PC-3 (cell line): ENCODE measurements around the gene ANKRD11. TPM values are rescaled to one million over a fixed set of nuclear protein-coding genes. Genes with fewer than 3 reads are reported as not detected.
A peak's percentile ranks its signal among the peaks of the same experiment; 100 is the strongest.
"Not testable (repeated sequence)": the region's sequence is repeated elsewhere in the genome, so short reads cannot be mapped to it uniquely, and the experiment has no call there.

Source experiments
- ATAC-seq: fragments of 200-7000 bp; cut with Tn5 transposase; 2 replicates; pipeline ENCODE4 v1.9.1; 2020; ENCODE audit warnings: mild to moderate bottlenecking, moderate library complexity
- BruUV-seq: library from RNA; stranded (reverse); fragments of 400-500 nt; replicated peaks from 2 replicates; lab custom pipeline; 2021; lab: Mats Ljungman, UMichigan
- CTCF ChIA-PET: fragments of 300-600 bp; sonication (Branson Sonifier 250); formaldehyde crosslinking; loops from one replicate; lab custom pipeline; 2022; ENCODE audit warnings: antibody characterized with exemption; lab: Charles Lee
- POLR2A ChIA-PET: fragments of 300-600 bp; sonication (Branson Sonifier 250); formaldehyde crosslinking; loops from one replicate; lab custom pipeline; 2022; ENCODE audit warnings: antibody characterized with exemption; ENCODE audit not compliant: unreplicated experiment; lab: Charles Lee
- DNase-seq: peaks from one replicate; pipeline ENCODE4 v3.0.0-alpha.2; 2015
- H2AFZ ChIP-seq: fragments of 300-600 bp; sonication (generic); 2 replicates; pipeline ENCODE4 v1.6.0; 2016; ENCODE audit warnings: antibody characterized with exemption, low read length
- H3F3A ChIP-seq: fragments of 300-600 bp; sonication (generic); one replicate; pipeline ENCODE4 v1.6.0; 2017; ENCODE audit warnings: antibody characterized with exemption, low read length, control low read depth, mild to moderate bottlenecking; ENCODE audit not compliant: unreplicated experiment
- H3K27ac ChIP-seq: fragments of 300-600 bp; sonication (generic); 2 replicates; pipeline ENCODE4 v1.5.1; 2016; ENCODE audit warnings: mild to moderate bottlenecking, low read length
- H3K27me3 ChIP-seq: fragments of 300-600 bp; sonication (generic); 2 replicates; pipeline ENCODE4 v1.6.1; 2016; ENCODE audit warnings: low read length, mixed read lengths
- H3K36me3 ChIP-seq: fragments of 300-600 bp; sonication (generic); 2 replicates; pipeline ENCODE4 v1.6.1; 2016; ENCODE audit warnings: low read depth, mixed run types, low read length, mixed read lengths
- H3K4me1 ChIP-seq: fragments of 300-600 bp; sonication (generic); 2 replicates; pipeline ENCODE4 v1.5.1; 2016; ENCODE audit warnings: low read length; ENCODE audit not compliant: insufficient read depth
- H3K4me2 ChIP-seq: fragments of 300-600 bp; sonication (generic); 2 replicates; pipeline ENCODE4 v1.6.0; 2016; ENCODE audit warnings: low read length
- H3K4me3 ChIP-seq: fragments of 300-600 bp; sonication (generic); 2 replicates; pipeline ENCODE4 v1.5.1; 2016; ENCODE audit warnings: mild to moderate bottlenecking, low read length, mixed read lengths
- H3K79me2 ChIP-seq: fragments of 300-600 bp; sonication (generic); 2 replicates; pipeline ENCODE4 v1.6.1; 2017; ENCODE audit warnings: low read length, mixed read lengths
- H3K9ac ChIP-seq: fragments of 300-600 bp; sonication (generic); 2 replicates; pipeline ENCODE4 v1.6.0; 2016; ENCODE audit warnings: mild to moderate bottlenecking, low read length
- H3K9me2 ChIP-seq: fragments of 300-600 bp; sonication (generic); replicated peaks from 2 replicates; pipeline ENCODE4 v1.6.1; 2016; ENCODE audit warnings: mixed run types, low read length, mixed read lengths
- H3K9me3 ChIP-seq: fragments of 300-600 bp; sonication (generic); 2 replicates; pipeline ENCODE4 v1.6.1; 2016; ENCODE audit warnings: low read length, mixed read lengths
- H4K20me1 ChIP-seq: fragments of 300-600 bp; sonication (generic); 2 replicates; pipeline ENCODE4 v1.6.1; 2016; ENCODE audit warnings: low read length, mixed read lengths
- EZH2 ChIP-seq: fragments of 300-600 bp; sonication (generic); IDR thresholded peaks from one replicate; pipeline ENCODE4 v1.6.1; 2017; ENCODE audit warnings: antibody characterized with exemption, mild to moderate bottlenecking, low read length; ENCODE audit not compliant: unreplicated experiment
- EZH2phosphoT487 ChIP-seq: fragments of 300-600 bp; sonication (generic); IDR thresholded peaks from 2 replicates; pipeline ENCODE4 v1.6.1; 2018; ENCODE audit warnings: mild to moderate bottlenecking, antibody characterized with exemption, low read length, borderline replicate concordance
- intact Hi-C: fragments of 100-400 bp; cut with micrococcal nuclease; formaldehyde crosslinking; loops from 2 replicates; pipeline ENCODE4 v1.9.0; 2023
- total RNA-seq: library from RNA; depleted of rRNA; stranded (reverse); fragments of >200 nt; gene quantifications from 2 replicates; pipeline ENCODE4 v1.2.3, GENCODE V29; 2014
- TF ChIP-seq, protein P1 (sequence below): fragments of 300-600 bp; sonication (generic); conservative IDR thresholded peaks from 2 replicates; pipeline ENCODE4 v1.5.1; 2017; ENCODE audit warnings: antibody characterized with exemption, low read depth, mild to moderate bottlenecking, low read length

ANKRD11 gene
- total RNA-seq, 1 experiment from 2014 or later = 65.0 TPM

DNA sequence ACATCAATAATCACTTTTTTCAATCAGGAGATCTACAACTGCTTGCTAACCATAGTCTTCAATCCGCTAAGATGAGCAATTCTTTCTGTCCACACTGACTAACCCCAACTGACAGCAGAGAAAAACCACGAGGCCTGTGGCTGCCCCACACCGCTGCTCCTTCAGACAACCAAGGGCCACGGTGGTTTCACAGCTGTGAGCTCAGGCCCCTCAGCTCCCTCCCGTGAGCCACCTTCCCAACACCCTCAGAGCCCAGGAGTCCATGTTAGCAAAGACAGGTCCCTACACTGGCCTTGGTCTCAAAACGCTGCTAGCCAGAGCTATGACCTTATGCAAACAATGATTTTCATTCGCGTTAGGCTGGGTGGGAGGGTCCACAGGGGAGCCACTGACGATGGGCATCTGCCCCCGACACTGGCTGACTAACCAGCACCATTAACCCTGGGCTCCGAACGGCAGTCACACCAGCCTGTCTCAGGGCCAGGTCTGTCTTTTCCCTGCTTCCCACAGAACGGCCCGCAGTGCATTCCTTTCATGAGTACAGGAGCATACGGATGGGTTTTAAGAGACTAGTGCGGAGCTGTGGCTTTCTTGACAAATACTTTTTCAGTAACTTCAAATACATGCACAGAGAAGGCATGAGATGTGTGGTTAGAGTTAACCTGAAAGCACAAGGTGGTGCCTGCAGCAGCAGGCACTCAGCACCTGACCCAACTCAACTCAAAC is 67.3 kb downstream of the ANKRD11 start:
- Histone ChIP-seq H3K27ac (peak overlapping the region; percentile 78), H3K4me3 (peak overlapping the region; percentile 21; the same call in 1 of the 2 replicates), H3K4me2 (peak overlapping the region; percentile 47), H2AFZ (no peak overlapping the region), H3F3A (peaks cover 8% of the 10 kb centered on the region), H3K9me2 (no peaks in the 10 kb centered on the region), H3K4me1 (peaks cover 18% of the 10 kb centered on the region), H4K20me1 (peaks cover 50% of the 10 kb centered on the region), H3K27me3 (no peaks in the 10 kb centered on the region), H3K79me2 (peaks cover 96% of the 10 kb centered on the region), H3K9ac (peak overlapping the region; percentile 20), H3K36me3 (peaks cover under 1% of the 10 kb centered on the region; the same call in 1 of the 2 replicates), H3K9me3 (no peaks in the 10 kb centered on the region)
- ChIA-PET POLR2A (interaction anchor here (0.6 kb wide), 1 partner anchor 75 kb away, joined by 13 read pairs; no protein-coding TSS in a partner anchor), CTCF (interaction anchor here (0.6 kb wide), 1 partner anchor 106 kb away, joined by 3 read pairs; no protein-coding TSS in a partner anchor)
- BruUV-seq = no TSS peak
- peak; percentile 77 for ATAC-seq
- intact Hi-C loops = no loop called here
- TF ChIP-seq, protein P1, sequence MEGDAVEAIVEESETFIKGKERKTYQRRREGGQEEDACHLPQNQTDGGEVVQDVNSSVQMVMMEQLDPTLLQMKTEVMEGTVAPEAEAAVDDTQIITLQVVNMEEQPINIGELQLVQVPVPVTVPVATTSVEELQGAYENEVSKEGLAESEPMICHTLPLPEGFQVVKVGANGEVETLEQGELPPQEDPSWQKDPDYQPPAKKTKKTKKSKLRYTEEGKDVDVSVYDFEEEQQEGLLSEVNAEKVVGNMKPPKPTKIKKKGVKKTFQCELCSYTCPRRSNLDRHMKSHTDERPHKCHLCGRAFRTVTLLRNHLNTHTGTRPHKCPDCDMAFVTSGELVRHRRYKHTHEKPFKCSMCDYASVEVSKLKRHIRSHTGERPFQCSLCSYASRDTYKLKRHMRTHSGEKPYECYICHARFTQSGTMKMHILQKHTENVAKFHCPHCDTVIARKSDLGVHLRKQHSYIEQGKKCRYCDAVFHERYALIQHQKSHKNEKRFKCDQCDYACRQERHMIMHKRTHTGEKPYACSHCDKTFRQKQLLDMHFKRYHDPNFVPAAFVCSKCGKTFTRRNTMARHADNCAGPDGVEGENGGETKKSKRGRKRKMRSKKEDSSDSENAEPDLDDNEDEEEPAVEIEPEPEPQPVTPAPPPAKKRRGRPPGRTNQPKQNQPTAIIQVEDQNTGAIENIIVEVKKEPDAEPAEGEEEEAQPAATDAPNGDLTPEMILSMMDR = no peak
- TF ChIP-seq EZH2phosphoT487 = no peak
- no peak for TF ChIP-seq EZH2
- peak; percentile 59 for DNase-seq

DNA sequence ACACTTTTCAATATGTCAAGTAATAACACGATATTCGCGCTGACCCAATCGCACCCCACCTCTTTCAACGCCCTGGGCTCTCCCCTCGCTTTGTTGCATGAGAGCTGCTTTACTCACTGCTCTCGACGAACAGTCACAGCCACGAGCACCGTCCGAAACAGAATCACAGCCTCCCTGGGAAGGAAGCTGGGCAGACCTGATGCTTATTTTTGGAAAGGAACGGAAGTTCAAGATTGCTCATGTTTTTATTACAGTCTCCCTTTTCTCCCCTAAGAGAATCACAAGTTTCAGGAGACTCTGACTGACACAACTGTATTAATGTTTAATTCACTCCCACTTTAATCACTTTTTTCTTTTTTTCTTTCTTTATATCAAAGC is 67.8 kb downstream of the ANKRD11 start:
- TF ChIP-seq, protein P1 = no peak
- TF ChIP-seq EZH2 (no peak), EZH2phosphoT487 (no peak)
- Histone ChIP-seq H3K27ac (peak overlapping the region; percentile 78), H3K4me2 (peak overlapping the region; percentile 47), H3K9me3 (no peaks in the 10 kb centered on the region), H3K36me3 (peaks cover 6% of the 10 kb centered on the region; the same call in 1 of the 2 replicates), H3K9ac (peak overlapping the region; percentile 20), H3K4me3 (no peak overlapping the region), H3F3A (peaks cover 8% of the 10 kb centered on the region), H3K27me3 (no peaks in the 10 kb centered on the region), H4K20me1 (peaks cover 53% of the 10 kb centered on the region), H3K4me1 (peaks cover 18% of the 10 kb centered on the region), H3K79me2 (peaks cover 98% of the 10 kb centered on the region), H2AFZ (no peak overlapping the region), H3K9me2 (no peaks in the 10 kb centered on the region)
- POLR2A ChIA-PET = interaction anchor here (0.6 kb wide), 1 partner anchor 76 kb away, joined by 13 read pairs; no protein-coding TSS in a partner anchor
- DNase-seq = peak; percentile 45
- BruUV-seq = no TSS peak
- peak; percentile 75 for ATAC-seq
- CTCF ChIA-PET = interaction anchor here (0.6 kb wide), 1 partner anchor 105 kb away, joined by 3 read pairs; no protein-coding TSS in a partner anchor
- intact Hi-C loops = no loop called here

DNA sequence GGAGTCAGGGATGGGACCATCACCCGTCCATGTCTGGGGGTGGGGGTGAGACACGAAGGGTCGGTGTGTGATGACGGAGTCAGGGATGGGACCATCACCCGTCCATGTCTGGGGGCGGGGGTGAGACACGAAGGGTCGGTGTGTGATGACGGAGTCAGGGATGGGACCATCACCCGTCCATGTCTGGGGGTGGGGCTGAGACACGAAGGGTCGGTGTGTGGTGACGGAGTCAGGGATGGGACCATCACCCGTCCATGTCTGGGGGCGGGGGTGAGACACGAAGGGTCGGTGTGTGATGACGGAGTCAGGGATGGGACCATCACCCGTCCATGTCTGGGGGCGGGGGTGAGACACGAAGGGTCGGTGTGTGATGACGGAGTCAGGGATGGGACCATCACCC is 69.1 kb downstream of the ANKRD11 start:
- H3K9me2 ChIP-seq, H3K27ac ChIP-seq, DNase-seq, H2AFZ ChIP-seq, H3K4me3 ChIP-seq, BruUV-seq, H3K9me3 ChIP-seq, ATAC-seq, H3K9ac ChIP-seq, H3K4me2 ChIP-seq, CTCF ChIA-PET, H3K36me3 ChIP-seq, intact Hi-C loops, H3F3A ChIP-seq, H3K27me3 ChIP-seq, POLR2A ChIA-PET: not testable (repeated sequence)
- H4K20me1 ChIP-seq = peaks cover 54% of the 10 kb centered on the region
- H3K4me1 ChIP-seq = peaks cover 18% of the 10 kb centered on the region
- H3K79me2 ChIP-seq = peaks cover 98% of the 10 kb centered on the region
